Activated CD8-positive, alpha-beta memory T cell treated with anti-CD3 and anti-CD28 coated beads, Interleukin-2, amount 50 U/mL, for 24 hours (primary cell): ENCODE results near the gene OBSCN.

Experiments used
- DNase-seq: peaks from one replicate; pipeline ENCODE4 v3.0.0-alpha.2; 2020; ENCODE audit errors: extremely low read depth

The OBSCN gene

DNA sequence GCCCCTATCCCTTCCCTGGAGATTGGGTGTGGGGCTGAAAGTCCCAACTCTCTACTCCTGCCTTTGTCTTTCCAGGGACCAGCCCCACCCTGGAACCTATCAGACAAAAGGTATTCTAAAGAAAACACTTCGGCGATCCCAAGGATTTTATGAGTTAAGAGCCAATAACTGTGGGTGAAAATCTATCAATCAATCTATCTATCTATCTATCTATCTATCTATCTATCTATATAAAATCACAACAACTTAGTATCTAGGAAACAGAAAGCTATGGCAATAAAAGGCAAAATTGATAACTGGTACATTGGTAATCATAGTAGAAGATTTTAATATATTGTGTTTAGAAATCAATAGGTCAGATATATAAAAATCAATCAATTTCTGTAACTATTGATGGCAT is 175.9 kb downstream of the OBSCN start:
- no peak for DNase-seq

- DNase-seq, result no peak
These were observed 177.4 kb downstream of the OBSCN start for GRCh38 chr1:228385232-228385631.

- DNase-seq, result no peak
These were observed 179.5 kb downstream of the OBSCN start for GRCh38 chr1:228387321-228387720.

DNA sequence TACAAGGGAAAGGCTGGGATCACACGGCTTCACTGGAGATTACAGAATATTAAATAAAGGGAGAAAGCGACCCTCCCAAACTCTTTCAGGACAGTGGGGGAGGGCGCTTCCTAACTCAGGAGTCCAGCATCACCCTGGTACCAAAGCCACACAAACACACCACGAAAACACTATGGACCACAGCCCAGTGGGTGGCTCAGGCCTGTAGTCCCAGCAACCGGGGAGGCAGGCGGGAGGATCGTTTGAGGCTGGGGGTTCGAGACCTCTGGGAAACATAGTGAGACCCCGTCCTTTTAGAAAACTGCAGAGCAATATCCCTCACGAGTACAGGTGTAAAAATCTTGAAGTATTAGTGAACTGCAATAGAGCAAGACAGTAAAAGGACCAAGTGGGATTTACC is 182.8 kb downstream of the OBSCN start:
- no peak for DNase-seq

DNA sequence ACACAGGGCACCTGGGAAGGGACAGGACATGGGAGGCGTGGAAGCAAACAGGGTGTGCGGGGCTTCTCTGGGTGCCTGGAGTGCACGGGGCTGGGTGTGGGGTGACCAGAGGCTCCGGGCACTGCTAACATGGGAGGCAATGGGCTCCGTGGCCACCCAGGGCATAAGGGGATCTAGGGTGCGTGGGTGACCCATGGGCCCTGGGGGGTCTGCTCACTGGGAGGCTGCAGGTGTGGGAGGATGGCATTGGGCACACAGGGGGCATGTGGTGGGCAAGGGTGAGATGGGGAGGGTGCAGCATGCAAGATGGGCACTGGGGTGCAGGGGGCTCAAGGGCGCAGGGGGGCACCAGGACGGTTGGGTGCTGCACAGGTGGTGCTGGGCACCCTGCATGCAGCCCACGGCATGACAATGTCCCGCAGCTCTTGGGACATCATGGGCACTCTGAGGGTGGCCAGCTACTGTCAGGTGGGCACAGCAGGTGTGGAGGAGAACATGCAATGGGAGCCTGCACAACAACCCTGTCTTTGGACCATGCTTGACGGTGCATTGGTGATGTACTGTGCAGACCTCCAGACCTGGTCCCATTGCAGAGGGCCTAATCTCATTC is 183.7 kb downstream of the OBSCN start:
- DNase-seq, result no peak

- no peak for DNase-seq
These were observed 184.5 kb downstream of the OBSCN start for GRCh38 chr1:228392111-228392936.

DNA sequence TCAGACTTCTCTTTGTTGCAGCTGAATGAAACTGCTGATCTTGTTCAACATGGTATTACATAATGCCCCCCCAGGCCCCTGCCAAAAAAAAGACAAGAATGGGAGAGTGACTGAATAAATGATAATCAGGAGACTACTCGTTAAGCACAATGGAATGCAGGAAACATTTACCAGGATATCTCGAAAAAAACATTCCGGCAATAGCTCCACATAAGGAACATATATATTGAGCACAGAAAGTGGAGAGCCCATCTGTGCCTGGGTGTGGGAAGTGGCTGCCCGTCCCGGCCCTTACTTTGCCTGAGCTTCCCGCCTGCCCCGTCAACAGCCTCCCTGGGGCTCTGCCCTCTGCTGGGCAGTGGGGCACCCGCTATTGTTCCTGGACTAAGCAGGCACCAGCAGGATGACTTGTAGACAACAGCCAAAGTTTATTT is 185.4 kb downstream of the OBSCN start:
- no peak for DNase-seq

DNA sequence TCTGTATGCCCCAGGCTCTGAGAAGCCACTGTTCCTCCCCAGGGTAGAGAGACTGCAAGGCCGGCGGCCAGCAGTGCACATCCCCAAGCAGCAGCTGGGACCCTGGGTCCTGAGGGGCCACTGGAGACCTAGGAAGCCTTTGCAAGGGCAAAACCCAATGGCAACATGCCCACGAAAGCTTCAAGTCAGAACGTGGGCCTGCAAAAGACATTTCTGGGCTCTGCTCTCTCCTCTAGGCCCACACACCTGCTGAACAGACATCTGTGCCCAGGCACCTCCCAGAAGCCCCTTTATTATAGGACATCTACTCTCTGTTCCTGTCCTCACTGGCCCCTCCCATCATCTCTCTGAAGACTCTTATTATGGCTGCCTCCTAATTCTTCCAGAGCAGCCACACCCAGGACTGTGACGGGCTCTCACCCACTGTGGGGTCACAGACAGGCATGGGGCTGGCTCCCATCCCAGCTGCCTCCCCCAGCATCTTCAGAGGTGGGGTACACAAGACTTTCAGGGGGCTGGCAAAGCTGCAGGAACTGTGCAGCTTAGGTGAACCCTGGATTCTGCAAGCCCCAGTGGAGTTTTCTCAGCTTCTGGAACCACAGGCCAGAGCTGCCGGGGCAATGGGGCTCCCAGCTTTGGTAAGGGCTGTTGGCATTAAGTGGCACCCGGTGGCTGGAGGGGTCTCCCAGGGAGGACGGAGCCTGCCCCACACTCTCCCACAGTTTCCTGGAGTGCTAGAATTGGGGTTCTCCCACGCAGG is 186.1 kb downstream of the OBSCN start:
- no peak for DNase-seq

DNA sequence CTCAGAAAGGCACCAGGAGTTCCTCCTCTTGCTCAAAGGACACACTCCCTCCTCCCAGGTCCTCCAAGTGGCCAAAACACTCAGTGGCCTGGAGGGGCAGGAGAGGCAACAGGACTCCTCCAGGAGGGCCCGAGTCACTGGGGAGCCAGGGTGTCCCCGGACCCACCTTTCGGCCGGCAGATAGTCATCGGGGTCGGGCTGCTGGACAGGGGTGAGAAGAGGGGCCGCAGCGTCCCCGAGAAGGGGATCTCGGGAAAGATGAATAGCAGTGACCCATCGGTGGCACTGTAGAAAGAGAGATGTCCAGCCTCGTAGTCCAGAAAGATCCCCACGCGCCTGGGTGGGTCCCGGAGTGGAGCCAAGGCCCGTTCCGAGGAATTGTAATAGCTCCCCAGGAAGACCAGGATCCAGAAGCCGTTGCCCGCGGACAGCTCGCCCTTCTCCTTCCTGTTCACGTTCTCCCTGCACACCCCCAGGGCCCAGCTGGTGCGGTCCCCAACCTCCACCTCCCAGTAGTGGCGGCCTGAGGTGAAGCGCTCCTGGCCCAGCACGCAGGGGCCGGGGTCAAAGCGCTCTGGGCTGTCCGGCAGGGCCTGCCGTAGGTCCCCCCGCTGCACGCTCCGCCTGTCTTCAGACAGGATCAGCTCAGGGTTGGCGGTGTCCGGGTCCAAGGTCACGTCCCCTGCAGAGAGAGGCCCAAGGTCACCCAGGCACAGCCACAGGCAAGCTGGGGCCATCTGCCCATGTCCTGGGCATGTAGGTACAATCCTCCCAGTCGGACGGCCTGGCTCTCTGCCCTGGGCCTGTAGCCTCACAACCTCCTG is 186.9 kb downstream of the OBSCN start:
- DNase-seq, result no peak

GRCh38 chr1:228396770-228397662 is 189.2 kb downstream of the OBSCN start:
- no peak for DNase-seq

- DNase-seq, result no peak
These were observed 190.1 kb downstream of the OBSCN start for GRCh38 chr1:228397966-228398365.

DNA sequence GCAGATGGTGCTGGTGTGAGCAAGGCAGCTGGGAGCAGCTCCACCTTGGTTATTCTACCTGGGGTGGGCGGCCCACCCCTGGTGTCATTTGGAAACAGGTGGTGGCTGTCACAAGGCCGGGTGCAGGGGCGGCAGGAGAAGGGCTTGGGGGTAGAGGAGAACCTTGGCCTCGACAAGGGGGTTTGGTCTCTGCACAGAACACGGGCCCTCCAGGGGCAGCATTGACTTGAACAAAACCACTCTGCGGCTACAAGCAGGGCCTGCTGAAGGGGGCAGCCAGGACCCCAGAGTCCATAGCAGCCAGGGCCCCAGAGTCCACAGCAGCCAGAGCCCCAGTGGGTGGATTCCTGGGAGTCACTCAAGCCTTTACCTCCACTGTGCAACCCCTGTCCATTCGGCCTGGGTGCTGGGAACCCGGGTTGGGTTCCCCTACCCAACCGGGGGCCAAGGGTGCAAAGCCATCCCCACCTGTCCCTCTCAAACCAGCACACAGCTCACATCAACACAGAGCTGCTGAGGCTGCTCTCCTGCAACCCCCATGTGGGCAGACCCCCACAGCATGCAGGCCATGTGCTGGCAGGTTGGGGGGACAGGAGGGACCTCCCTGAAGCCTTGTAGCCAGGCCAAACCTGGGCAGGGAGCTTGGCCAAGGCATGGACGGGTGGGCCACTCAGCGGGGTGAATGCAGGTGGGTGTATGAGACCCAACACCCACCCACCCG is 191.1 kb downstream of the OBSCN start:
- DNase-seq, result no peak

DNA sequence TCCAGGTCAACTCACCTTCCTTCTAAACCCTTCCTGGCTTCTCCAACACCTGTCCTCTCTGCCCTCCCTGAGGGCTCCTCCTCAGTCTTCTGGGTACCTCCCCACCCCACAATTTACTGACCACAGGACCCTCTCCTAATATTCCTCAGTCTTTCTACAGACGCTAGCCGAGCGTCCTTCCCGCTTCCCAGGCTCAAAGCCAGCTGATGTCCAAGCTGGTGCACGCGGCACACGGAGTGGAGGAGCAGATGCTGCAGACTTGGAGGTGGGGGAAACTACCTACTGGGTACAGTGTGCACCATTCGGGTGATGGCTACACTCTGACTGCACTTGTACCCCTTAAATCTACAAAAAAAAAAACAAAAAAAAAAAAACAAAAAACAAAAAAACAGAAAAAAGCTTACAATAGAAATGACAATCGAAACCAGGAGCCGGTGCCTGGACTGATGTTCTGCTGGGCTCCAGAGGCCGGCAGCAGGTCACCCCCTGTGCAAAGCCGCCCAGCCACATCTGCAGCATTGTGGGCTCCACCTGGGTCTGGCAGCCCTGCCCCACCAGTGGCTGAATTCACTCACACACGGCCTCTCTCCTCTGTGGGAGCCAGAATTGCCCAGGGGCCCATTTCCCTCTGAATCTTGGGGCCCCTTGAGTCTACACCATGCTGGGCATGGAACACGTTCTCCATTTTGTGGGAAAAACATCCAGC is 191.8 kb downstream of the OBSCN start:
- no peak for DNase-seq

DNA sequence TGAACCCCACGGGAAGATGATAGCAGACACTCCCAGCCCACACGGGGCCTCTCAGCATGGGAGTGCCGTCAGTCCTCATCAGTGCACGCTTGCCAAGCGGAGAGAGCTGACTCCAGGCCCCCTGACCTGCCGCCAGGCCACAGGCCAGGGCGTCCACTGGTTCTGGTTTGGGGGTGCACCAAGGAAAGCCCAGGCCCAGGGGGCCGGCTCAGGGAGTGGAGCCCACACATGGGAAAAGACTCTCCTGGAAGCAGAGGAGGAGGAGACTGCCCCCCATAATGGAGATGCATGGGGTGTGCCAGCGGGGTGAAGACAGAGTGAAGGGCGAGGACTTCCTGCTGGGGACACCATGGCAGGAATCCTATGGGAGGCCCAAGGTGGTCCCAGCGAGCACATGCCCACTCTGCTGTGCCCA is 192.4 kb downstream of the OBSCN start:
- DNase-seq, result no peak

DNA sequence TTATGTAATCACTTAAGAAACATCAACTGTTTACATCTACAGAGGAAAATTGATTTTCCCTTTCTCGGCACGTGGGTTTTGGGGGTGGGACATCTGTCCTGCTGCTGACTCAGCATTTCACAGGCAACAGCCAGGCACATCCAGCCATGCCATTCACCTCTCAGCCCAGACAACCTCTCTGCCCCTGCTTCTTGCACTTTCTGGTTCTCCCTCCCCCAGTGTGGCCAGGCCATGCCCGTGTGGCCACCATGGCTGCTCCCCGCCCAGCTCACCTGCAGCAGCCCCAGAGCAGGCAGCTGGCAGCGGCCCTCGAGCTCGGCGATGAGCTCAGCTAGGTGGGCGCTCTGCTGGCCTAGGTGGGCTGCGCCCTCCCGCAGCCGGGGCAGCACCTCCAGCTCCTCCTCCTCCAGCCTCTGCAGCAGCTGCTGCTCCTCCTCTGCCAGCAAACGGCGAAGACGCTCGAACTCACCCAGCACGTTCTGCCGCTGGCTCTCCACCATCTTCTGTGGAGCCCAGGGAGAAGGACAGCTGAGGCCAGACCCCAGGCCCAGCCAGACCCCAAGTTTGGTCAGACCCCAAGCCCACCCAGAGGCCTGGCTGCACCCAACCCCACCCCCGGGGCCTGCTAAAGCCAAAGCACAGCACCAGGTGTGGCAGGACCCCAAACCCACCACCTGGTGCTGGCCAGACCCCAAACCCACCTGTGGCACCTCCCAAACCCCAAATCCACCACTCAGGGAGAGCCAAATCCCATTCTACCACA is 193.0 kb downstream of the OBSCN start:
- no peak for DNase-seq

GRCh38 chr1:228401782-228402640 is 194.2 kb downstream of the OBSCN start:
- no peak for DNase-seq

DNA sequence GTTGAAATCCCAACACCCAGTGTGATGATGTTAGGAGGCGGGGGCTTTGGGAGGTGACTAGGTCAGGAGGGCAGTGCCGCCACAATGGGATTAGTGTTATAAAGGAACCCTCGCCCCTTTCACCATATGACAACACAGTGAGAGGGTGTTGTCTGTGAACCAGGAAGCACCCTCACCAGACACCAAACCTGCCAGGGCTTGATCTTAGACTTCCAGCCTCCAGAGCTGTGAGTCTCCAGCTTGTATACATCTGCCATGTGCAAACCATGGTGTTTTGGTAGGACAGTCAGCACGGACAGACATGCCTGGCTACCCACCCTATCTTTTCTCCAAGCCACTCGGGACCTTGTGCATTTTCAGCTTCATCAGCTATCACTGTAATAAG is 194.8 kb downstream of the OBSCN start:
- no peak for DNase-seq

DNA sequence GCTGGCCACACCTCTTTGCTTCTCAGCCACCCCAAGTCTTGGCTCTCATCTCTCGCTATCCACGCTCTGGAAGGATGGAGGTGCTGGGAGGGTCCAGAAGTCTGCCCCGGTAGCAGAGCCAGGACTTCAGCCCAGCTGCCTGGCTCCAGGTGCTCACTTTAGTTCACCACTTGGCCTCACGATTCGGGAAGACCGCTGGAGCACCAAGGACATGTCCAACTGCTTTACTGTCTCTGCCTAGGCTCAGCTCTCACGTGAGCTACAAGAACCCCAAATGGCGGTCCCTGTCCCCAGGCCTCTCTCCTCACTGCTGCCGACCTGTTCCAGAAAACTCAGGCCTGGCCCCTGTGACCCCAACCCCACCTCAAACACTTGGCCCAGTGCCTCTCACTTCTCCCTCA is 195.4 kb downstream of the OBSCN start:
- no peak for DNase-seq
